ENCODE data around the gene CAMK2B.

The CAMK2B gene

DNA sequence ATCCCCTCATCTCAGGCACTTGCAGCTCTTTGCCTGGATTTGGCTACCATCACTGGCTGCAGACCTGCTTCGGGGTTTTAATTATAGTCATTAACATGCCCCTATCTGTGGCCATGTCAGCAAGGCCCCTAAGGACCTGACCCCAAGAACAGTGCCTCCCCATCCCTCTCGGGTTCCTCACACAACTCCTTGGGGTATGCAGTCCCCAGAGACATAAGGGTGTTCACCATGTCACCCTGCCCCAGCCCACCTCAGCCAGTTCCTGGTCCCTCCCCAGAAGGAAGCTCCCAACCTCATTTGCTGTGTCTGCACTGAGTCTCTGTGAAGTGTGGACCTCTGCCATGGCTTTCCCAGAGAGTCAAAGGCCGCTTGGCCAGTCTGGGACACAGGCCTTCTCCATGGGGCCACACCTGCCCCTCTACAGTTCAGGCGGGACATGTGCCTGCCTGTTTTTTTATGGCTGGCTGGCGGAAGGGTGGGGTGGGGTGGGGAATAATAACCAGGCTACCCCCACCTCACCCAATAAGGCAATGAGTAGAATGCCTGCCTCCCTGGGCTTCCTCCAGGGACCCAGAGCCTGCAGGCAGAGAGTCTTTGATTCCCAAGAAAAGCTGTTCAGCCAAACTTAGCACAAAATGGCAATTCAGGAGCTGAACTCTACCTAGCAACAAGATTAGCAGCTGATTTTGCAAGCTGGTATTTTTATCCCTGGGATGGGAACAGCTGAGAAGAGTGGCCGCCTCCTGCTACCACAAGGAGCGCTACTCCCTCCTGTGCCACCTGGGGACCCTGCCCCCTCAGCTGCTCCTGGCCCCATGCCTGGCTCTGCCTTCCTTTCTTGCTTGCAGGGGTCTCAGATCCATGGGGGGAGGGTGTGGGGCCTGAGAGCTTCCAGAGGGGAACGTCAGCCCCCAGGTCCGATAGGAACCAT lies 23.7 kb upstream of the CAMK2B start:
- FAIRE-seq (no peak), DNase-seq (ENCODE audit: insufficient read length, low spot score) (no peak)
- TF ChIP-seq POLR2A (IDR thresholded peaks at IDR 0.05; ENCODE audit: low read depth, low read length), result no peak
- no peak for TF ChIP-seq SPI1 (IDR thresholded peaks at IDR 0.05; ENCODE audit: low read depth, low read length)
- no peak for TF ChIP-seq POLR2AphosphoS5 (IDR thresholded peaks at IDR 0.05; ENCODE audit: low read depth, low read length)
- TF ChIP-seq TAF1 (IDR thresholded peaks at IDR 0.05; ENCODE audit: low read depth, low read length), result no peak
- no peak for TF ChIP-seq PAX5 (IDR thresholded peaks at IDR 0.05; ENCODE audit: insufficient read depth, low read length, severe bottlenecking)
- no peak for TF ChIP-seq POU2F2 (IDR thresholded peaks at IDR 0.05; ENCODE audit: low read depth, low read length)

GRCh38 chr7:44348300-44348699 lies 22.9 kb upstream of the CAMK2B start:
- DNase-seq (ENCODE audit: insufficient read length, low spot score), result no peak
- peak; percentile 9 for FAIRE-seq
- TF ChIP-seq SPI1 (IDR thresholded peaks at IDR 0.05; ENCODE audit: low read depth, low read length) (no peak), POU2F2 (IDR thresholded peaks at IDR 0.05; ENCODE audit: low read depth, low read length) (no peak), PAX5 (IDR thresholded peaks at IDR 0.05; ENCODE audit: insufficient read depth, low read length, severe bottlenecking) (no peak), POLR2AphosphoS5 (IDR thresholded peaks at IDR 0.05; ENCODE audit: low read depth, low read length) (no peak), TAF1 (IDR thresholded peaks at IDR 0.05; ENCODE audit: low read depth, low read length) (no peak), POLR2A (IDR thresholded peaks at IDR 0.05; ENCODE audit: low read depth, low read length) (no peak)

GRCh38 chr7:44347546-44348114 lies 22.2 kb upstream of the CAMK2B start:
- DNase-seq (ENCODE audit: insufficient read length, low spot score), result no peak
- FAIRE-seq, result no peak
- TF ChIP-seq POU2F2 (IDR thresholded peaks at IDR 0.05; ENCODE audit: low read depth, low read length), result no peak
- TF ChIP-seq POLR2A (IDR thresholded peaks at IDR 0.05; ENCODE audit: low read depth, low read length), result no peak
- TF ChIP-seq POLR2AphosphoS5 (IDR thresholded peaks at IDR 0.05; ENCODE audit: low read depth, low read length), result no peak
- no peak for TF ChIP-seq SPI1 (IDR thresholded peaks at IDR 0.05; ENCODE audit: low read depth, low read length)
- TF ChIP-seq PAX5 (IDR thresholded peaks at IDR 0.05; ENCODE audit: insufficient read depth, low read length, severe bottlenecking), result no peak
- TF ChIP-seq TAF1 (IDR thresholded peaks at IDR 0.05; ENCODE audit: low read depth, low read length), result no peak

DNA sequence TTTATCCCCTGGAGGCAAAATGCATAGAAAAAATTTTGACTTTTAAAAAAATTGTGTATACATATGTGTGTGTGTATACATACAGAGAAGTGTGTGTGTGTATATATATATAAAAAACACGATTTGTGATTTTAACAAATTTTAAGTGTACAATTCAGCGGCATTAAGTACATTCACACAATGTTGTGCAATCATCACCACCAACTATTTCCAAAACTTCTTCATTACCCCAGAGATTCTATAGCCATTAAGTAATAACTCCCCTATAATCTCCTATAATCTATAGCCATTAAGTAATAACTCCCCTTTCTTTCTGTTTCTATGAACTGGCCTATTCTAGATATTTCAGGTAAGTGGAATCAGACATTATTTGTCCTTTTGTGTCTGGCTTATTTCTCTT lies 20.7 kb upstream of the CAMK2B start:
- no peak for DNase-seq (ENCODE audit: insufficient read length, low spot score)
- TF ChIP-seq POLR2A (IDR thresholded peaks at IDR 0.05; ENCODE audit: low read depth, low read length) (no peak), PAX5 (IDR thresholded peaks at IDR 0.05; ENCODE audit: insufficient read depth, low read length, severe bottlenecking) (no peak), TAF1 (IDR thresholded peaks at IDR 0.05; ENCODE audit: low read depth, low read length) (no peak), POLR2AphosphoS5 (IDR thresholded peaks at IDR 0.05; ENCODE audit: low read depth, low read length) (no peak), SPI1 (IDR thresholded peaks at IDR 0.05; ENCODE audit: low read depth, low read length) (no peak), POU2F2 (IDR thresholded peaks at IDR 0.05; ENCODE audit: low read depth, low read length) (no peak)
- no peak for FAIRE-seq

- FAIRE-seq (no peak), DNase-seq (ENCODE audit: insufficient read length, low spot score) (no peak)
- TF ChIP-seq POLR2AphosphoS5 (IDR thresholded peaks at IDR 0.05; ENCODE audit: low read depth, low read length) (no peak), POLR2A (IDR thresholded peaks at IDR 0.05; ENCODE audit: low read depth, low read length) (no peak)
These were observed 16.0 kb upstream of the CAMK2B start for GRCh38 chr7:44341401-44341800.

GRCh38 chr7:44338600-44338999 lies 13.2 kb upstream of the CAMK2B start:
- DNase-seq (ENCODE audit: insufficient read length, low spot score) (no peak), FAIRE-seq (no peak)
- TF ChIP-seq POLR2A (IDR thresholded peaks at IDR 0.05; ENCODE audit: low read depth, low read length), result no peak
- no peak for TF ChIP-seq TAF1 (IDR thresholded peaks at IDR 0.05; ENCODE audit: low read depth, low read length)
- peak; percentile 52 for TF ChIP-seq SPI1 (IDR thresholded peaks at IDR 0.05; ENCODE audit: low read depth, low read length)

GRCh38 chr7:44336491-44336890 lies 11.1 kb upstream of the CAMK2B start:
- DNase-seq (ENCODE audit: insufficient read length, low spot score) (no peak), FAIRE-seq (no peak)
- TF ChIP-seq POU2F2 (IDR thresholded peaks at IDR 0.05; ENCODE audit: low read depth, low read length), result no peak
- TF ChIP-seq PAX5 (IDR thresholded peaks at IDR 0.05; ENCODE audit: insufficient read depth, low read length, severe bottlenecking), result no peak
- TF ChIP-seq TAF1 (IDR thresholded peaks at IDR 0.05; ENCODE audit: low read depth, low read length), result no peak
- TF ChIP-seq POLR2AphosphoS5 (IDR thresholded peaks at IDR 0.05; ENCODE audit: low read depth, low read length), result no peak
- no peak for TF ChIP-seq POLR2A (IDR thresholded peaks at IDR 0.05; ENCODE audit: low read depth, low read length)
- no peak for TF ChIP-seq SPI1 (IDR thresholded peaks at IDR 0.05; ENCODE audit: low read depth, low read length)

GRCh38 chr7:44335184-44335583 lies 9.8 kb upstream of the CAMK2B start:
- TF ChIP-seq SPI1 (IDR thresholded peaks at IDR 0.05; ENCODE audit: low read depth, low read length) (no peak), POLR2AphosphoS5 (IDR thresholded peaks at IDR 0.05; ENCODE audit: low read depth, low read length) (no peak), PAX5 (IDR thresholded peaks at IDR 0.05; ENCODE audit: insufficient read depth, low read length, severe bottlenecking) (no peak), POLR2A (IDR thresholded peaks at IDR 0.05; ENCODE audit: low read depth, low read length) (no peak), TAF1 (IDR thresholded peaks at IDR 0.05; ENCODE audit: low read depth, low read length) (no peak), POU2F2 (IDR thresholded peaks at IDR 0.05; ENCODE audit: low read depth, low read length) (no peak)
- FAIRE-seq (no peak), DNase-seq (ENCODE audit: insufficient read length, low spot score) (no peak)

GRCh38 chr7:44334734-44335097 lies 9.3 kb upstream of the CAMK2B start:
- no peak for TF ChIP-seq POU2F2 (IDR thresholded peaks at IDR 0.05; ENCODE audit: low read depth, low read length)
- TF ChIP-seq TAF1 (IDR thresholded peaks at IDR 0.05; ENCODE audit: low read depth, low read length), result no peak
- no peak for TF ChIP-seq SPI1 (IDR thresholded peaks at IDR 0.05; ENCODE audit: low read depth, low read length)
- no peak for TF ChIP-seq PAX5 (IDR thresholded peaks at IDR 0.05; ENCODE audit: insufficient read depth, low read length, severe bottlenecking)
- TF ChIP-seq POLR2AphosphoS5 (IDR thresholded peaks at IDR 0.05; ENCODE audit: low read depth, low read length), result no peak
- no peak for TF ChIP-seq POLR2A (IDR thresholded peaks at IDR 0.05; ENCODE audit: low read depth, low read length)
- no peak for DNase-seq (ENCODE audit: insufficient read length, low spot score)
- no peak for FAIRE-seq
